ENCODE measurements around the gene DYNLL1.

- no peak for TF ChIP-seq EZH2phosphoT487 (IDR thresholded peaks at IDR 0.05; ENCODE audit: borderline replicate concordance, low read length)
- no peak for TF ChIP-seq CTCF (IDR thresholded peaks at IDR 0.05; ENCODE audit: low read depth, low read length, poor library complexity, severe bottlenecking)
These were observed 41.9 kb downstream of the DYNLL1 start for GRCh38 chr12:120537856-120538220.

Data from DOHH2 (cell line).